Colonic mucosa (tissue), 4 donors: ENCODE measurements around the gene DUT. TPM values are rescaled to one million over a fixed set of nuclear protein-coding genes. Genes with fewer than 3 reads are reported as not detected.

Experiments
- DNase-seq: peaks from one replicate; pipeline ENCODE4 v3.0.0-alpha.2; 2020
- H3K27ac ChIP-seq: fragments of 200-600 bp; one replicate; pipeline ENCODE4 v1.8.0; 2021
- H3K27me3 ChIP-seq: fragments of 200-600 bp; one replicate; pipeline ENCODE4 v1.8.0; 2021
- H3K36me3 ChIP-seq: fragments of 200-600 bp; one replicate; pipeline ENCODE4 v1.8.0; 2021
- H3K4me1 ChIP-seq: fragments of 200-600 bp; one replicate; pipeline ENCODE4 v1.8.0; 2021; ENCODE audit warnings: mild to moderate bottlenecking
- H3K4me3 ChIP-seq: fragments of 200-600 bp; one replicate; pipeline ENCODE4 v1.8.0; 2021
- H3K9ac ChIP-seq, 2 donors: one replicate each; pipeline ENCODE4 v1.7.0; 2013; ENCODE audit warnings: control low read depth in 2 of 2, low read depth in 2 of 2, low read length in 2 of 2
- H3K9me3 ChIP-seq: fragments of 200-600 bp; one replicate; pipeline ENCODE4 v1.8.0; 2021
- intact Hi-C: fragments of 100-400 bp; cut with DNase I; formaldehyde crosslinking; loops from one replicate; pipeline ENCODE4 v1.14.1; 2022
- total RNA-seq, 2 donors: library from RNA; stranded (reverse); fragmentation: NEBNext Ultra II Directional in 1 of 2; extraction: Animal tissue kit (Norgen Biotek cat#: 25700) in 1 of 2; gene quantifications; one replicate each; pipeline ENCODE4 v1.2.1, GENCODE V29; 2021
- TF ChIP-seq, protein P1 (sequence below): fragments of 200-600 bp; IDR thresholded peaks from one replicate; pipeline ENCODE4 v1.8.0; 2022; ENCODE audit warnings: antibody characterized with exemption, mild to moderate bottlenecking
- donor health status: healthy.
- donor health status: DM: no; HTN: no; CAD: no.
- donor health status: DM: no; HTN: no; CAD: no.

Gene DUT
- 100 to 1,000 TPM in 1 of 2 donors, 10 to 100 TPM in 1; 69.2 to 153 TPM for total RNA-seq

GRCh38 chr15:48330855-48331795 lies at the start of gene DUT:
Gene DUT (plus strand): TSS chr15:48331429. CDS start chr15:48331516, 87 bp downstream.
- TF ChIP-seq, protein P1, sequence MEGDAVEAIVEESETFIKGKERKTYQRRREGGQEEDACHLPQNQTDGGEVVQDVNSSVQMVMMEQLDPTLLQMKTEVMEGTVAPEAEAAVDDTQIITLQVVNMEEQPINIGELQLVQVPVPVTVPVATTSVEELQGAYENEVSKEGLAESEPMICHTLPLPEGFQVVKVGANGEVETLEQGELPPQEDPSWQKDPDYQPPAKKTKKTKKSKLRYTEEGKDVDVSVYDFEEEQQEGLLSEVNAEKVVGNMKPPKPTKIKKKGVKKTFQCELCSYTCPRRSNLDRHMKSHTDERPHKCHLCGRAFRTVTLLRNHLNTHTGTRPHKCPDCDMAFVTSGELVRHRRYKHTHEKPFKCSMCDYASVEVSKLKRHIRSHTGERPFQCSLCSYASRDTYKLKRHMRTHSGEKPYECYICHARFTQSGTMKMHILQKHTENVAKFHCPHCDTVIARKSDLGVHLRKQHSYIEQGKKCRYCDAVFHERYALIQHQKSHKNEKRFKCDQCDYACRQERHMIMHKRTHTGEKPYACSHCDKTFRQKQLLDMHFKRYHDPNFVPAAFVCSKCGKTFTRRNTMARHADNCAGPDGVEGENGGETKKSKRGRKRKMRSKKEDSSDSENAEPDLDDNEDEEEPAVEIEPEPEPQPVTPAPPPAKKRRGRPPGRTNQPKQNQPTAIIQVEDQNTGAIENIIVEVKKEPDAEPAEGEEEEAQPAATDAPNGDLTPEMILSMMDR: no peak
- Histone ChIP-seq H3K36me3 (no peaks in the 10 kb centered on the region), H3K4me3 (peak within 1 kb of the TSS; percentile 79), H3K9ac (peak within 1 kb of the TSS; percentile 92 to 99), H3K27me3 (no peaks in the 10 kb centered on the region), H3K4me1 (peaks cover 6% of the 10 kb centered on the region), H3K9me3 (no peaks in the 10 kb centered on the region), H3K27ac (peak within 1 kb of the TSS; percentile 94)
- DNase-seq: peak; percentile 88
- intact Hi-C loops: no loop called here

DNA sequence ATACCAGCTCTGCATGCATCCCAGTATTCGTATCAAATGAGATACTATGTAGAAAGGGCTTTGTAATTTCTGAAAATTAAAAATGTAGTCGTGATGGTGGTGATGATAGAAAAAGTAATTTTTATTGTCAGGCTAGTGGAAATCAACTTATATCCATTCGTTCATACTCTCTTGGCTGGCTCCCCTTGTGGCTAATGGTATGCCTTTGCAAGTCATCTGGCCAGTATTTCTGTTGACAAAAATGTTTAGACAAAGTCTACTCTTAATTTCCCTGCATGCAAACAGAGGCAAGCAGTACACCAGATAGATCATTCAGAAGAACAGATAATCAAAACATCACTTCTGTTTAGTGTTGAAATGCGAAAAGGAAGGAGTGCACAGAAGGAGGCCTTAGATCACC lies 49.6 kb upstream of the DUT start:
- Histone ChIP-seq H3K36me3 (no peaks in the 10 kb centered on the region), H3K4me1 (no peaks in the 10 kb centered on the region), H3K27me3 (no peaks in the 10 kb centered on the region), H3K4me3 (no peak overlapping the region), H3K9me3 (no peaks in the 10 kb centered on the region), H3K9ac (no peak overlapping the region), H3K27ac (no peak overlapping the region)
- no peak for DNase-seq
- intact Hi-C loops: no loop called here
- TF ChIP-seq, protein P1: no peak

DNA sequence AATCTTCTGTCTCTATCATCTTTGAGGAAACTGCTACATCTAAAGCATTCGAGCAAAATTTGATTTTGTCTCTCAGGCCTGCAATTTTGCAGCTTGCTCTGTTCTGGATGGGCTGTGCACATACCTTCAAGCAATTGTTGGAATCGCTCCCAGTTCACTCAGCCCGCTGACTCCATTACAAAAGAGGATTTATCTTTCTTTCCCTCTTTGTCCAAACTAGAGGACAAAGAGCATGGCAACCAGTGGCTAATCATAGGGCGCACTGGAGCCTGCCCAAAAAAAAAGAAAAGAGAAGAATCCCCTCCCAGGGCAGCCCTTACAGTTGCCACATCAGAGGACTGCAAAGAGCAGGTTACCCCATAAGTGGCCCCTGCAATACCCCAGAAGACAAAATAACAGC lies 49.0 kb upstream of the DUT start:
- intact Hi-C loops: no loop called here
- Histone ChIP-seq H3K36me3 (no peaks in the 10 kb centered on the region), H3K9me3 (no peaks in the 10 kb centered on the region), H3K4me1 (no peaks in the 10 kb centered on the region), H3K4me3 (no peak overlapping the region), H3K27me3 (no peaks in the 10 kb centered on the region), H3K9ac (no peak overlapping the region), H3K27ac (no peak overlapping the region)
- DNase-seq: no peak
- TF ChIP-seq, protein P1: no peak

- Histone ChIP-seq H3K9me3 (no peaks in the 10 kb centered on the region), H3K4me3 (no peak overlapping the region), H3K4me1 (no peaks in the 10 kb centered on the region), H3K9ac (no peak overlapping the region), H3K27me3 (no peaks in the 10 kb centered on the region), H3K27ac (no peak overlapping the region), H3K36me3 (no peaks in the 10 kb centered on the region)
- DNase-seq: no peak
- intact Hi-C loops: no loop called here
- TF ChIP-seq, protein P1: no peak
Observed at GRCh38 chr15:48283396-48284145, 47.7 kb upstream of the DUT start.

DNA sequence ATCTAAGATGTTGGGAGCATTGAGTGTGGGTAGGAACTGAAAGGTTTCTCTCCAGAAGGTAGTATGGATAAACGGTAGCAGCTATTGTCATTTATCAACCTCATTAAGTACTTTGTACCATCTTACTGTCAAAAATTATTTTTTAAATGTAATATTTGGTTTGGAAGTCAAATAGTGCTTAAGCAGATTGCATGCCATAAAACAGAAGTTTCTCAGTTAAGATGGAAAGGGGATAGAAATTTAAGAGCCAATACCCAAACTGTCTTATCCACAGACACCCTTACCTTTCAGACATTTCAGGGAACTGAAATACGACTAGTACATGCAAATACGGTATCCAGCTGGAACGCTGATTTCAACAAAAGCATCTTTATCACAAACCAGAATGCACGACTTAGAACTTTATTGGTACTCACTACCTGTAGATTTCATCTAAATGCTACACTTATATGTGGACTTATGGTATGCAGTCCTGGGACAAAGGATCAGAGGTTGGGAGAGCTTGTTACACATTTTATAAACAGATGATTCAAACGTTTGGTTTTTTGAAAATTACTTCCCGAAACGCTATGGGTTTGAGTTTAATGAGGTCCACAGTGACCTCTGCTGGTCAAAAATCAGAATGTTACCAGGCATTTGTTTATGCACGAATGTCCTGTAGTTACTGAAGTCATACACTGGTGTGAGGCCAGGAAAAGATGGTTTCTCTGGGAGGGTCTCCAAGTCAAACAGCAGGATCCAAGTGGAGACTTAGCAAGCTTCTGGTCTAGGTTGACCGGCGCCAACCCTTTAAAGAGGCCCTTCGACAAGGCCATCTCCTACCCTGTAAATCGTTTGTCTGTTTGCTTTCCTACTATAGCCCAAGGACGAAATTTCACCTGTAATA lies 45.7 kb upstream of the DUT start:
- peak overlapping the region; percentile 42 to 46 for H3K9ac ChIP-seq
- H3K4me1 ChIP-seq: no peaks in the 10 kb centered on the region
- no peaks in the 10 kb centered on the region for H3K27me3 ChIP-seq
- H3K4me3 ChIP-seq: no peak overlapping the region
- TF ChIP-seq, protein P1: peak; percentile 70
- DNase-seq: peak; percentile 79
- H3K27ac ChIP-seq: no peak overlapping the region
- no peaks in the 10 kb centered on the region for H3K36me3 ChIP-seq
- intact Hi-C loops: loop anchor here (5.0 kb wide), 1 partner anchor 1088 kb away; no protein-coding TSS in a partner anchor
- H3K9me3 ChIP-seq: no peaks in the 10 kb centered on the region
